HepG2 (cell line): ENCODE results near the gene TMCC2. TPM values are rescaled to one million over a fixed set of nuclear protein-coding genes. Genes with fewer than 3 reads are reported as not detected.

Experiments
- ATAC-seq: fragments of 200-7000 bp; cut with Tn5 transposase; 3 replicates; pipeline ENCODE4 v1.9.1; 2020; ENCODE audit warnings: mild to moderate bottlenecking, moderate library complexity
- BruUV-seq: library from RNA; stranded (reverse); fragments of 400-500 nt; replicated peaks from 2 replicates; lab custom pipeline; 2021; lab: Mats Ljungman, UMichigan
- CTCF ChIA-PET: fragments of 300-600 bp; formaldehyde crosslinking; extraction: SDS; loops from one replicate; lab custom pipeline; 2021; ENCODE audit warnings: low total read pairs, inconsistent platforms, low intra/inter-chr PET ratio; lab: Yijun Ruan, JAX
- POLR2A ChIA-PET: fragments of 350-600 bp; sonication (Branson Sonifier 250); formaldehyde crosslinking; loops from one replicate; lab custom pipeline; 2020; ENCODE audit warnings: antibody characterized with exemption, inconsistent platforms; lab: Yijun Ruan, JAX
- DNase-seq: peaks from one replicate; pipeline ENCODE4 v3.0.0-alpha.2; 2015; ENCODE audit warnings: low spot score
- FAIRE-seq: peaks from 3 replicates; lab custom pipeline; 2011; peaks lifted over from hg19 to GRCh38; lab: Jason Lieb, UNC
- H2AFZ ChIP-seq: one replicate; pipeline ENCODE4 v1.6.1; 2011; ENCODE audit warnings: low read length, inconsistent platforms
- H3K27ac ChIP-seq: fragments of 300-600 bp; 3 replicates; pipeline ENCODE4 v1.8.0; 2011; ENCODE audit warnings: mixed run types, mild to moderate bottlenecking, mixed read lengths, low read length, inconsistent platforms; ENCODE audit not compliant: insufficient read depth; ENCODE audit errors: extremely low read length
- H3K27me3 ChIP-seq, 2 experiments: fragments of 200-600 bp in 1 of 2; 2 replicates in 1 of 2; 3 replicates in 1 of 2; pipeline versions ENCODE4 v1.6.0 to v1.8.0; 2011; ENCODE audit warnings: low read length in 2 of 2, mild to moderate bottlenecking in 2 of 2, moderate library complexity in 2 of 2, inconsistent platforms in 1 of 2; ENCODE audit not compliant: insufficient read depth in 2 of 2, control insufficient read depth in 1 of 2
- H3K36me3 ChIP-seq, 2 experiments: fragments of 200-600 bp in 1 of 2; replicated peaks in 1 of 2; 2 replicates in 1 of 2; 3 replicates in 1 of 2; pipeline versions ENCODE4 v1.5.1 to v1.8.0; 2011; ENCODE audit warnings: low read length in 2 of 2, inconsistent platforms in 1 of 2; ENCODE audit not compliant: insufficient read depth in 2 of 2, control insufficient read depth in 1 of 2
- H3K4me1 ChIP-seq: 2 replicates; pipeline ENCODE4 v1.5.1; 2012; ENCODE audit warnings: low read length, inconsistent platforms; ENCODE audit not compliant: insufficient read depth
- H3K4me2 ChIP-seq: 2 replicates; pipeline ENCODE4 v1.6.0; 2011; ENCODE audit warnings: low read depth, low read length, inconsistent platforms
- H3K4me3 ChIP-seq, 3 experiments: fragments of 200-600 bp in 1 of 3; sonication (generic), shearing (Covaris generic) in 1 of 3; replicated peaks in 1 of 3; 2 replicates each; pipeline ENCODE4 v1.5.1; 2011 to 2016; ENCODE audit warnings: low read length in 3 of 3, inconsistent platforms in 2 of 3, low read depth in 2 of 3, mild to moderate bottlenecking in 2 of 3, control low read depth in 1 of 3, mixed read lengths in 1 of 3; ENCODE audit not compliant: insufficient read depth in 1 of 3
- H3K79me2 ChIP-seq: one replicate; pipeline ENCODE4 v1.6.1; 2011; ENCODE audit warnings: low read length, inconsistent platforms; ENCODE audit not compliant: insufficient read depth
- H3K9ac ChIP-seq: 2 replicates; pipeline ENCODE4 v1.6.0; 2011; ENCODE audit warnings: mild to moderate bottlenecking, low read depth, low read length, inconsistent platforms; ENCODE audit not compliant: insufficient read depth
- H3K9me3 ChIP-seq: 2 replicates; pipeline ENCODE4 v1.5.1; 2012; ENCODE audit warnings: mild to moderate bottlenecking, low read length
- H4K20me1 ChIP-seq: 2 replicates; pipeline ENCODE4 v1.6.0; 2011; ENCODE audit warnings: inconsistent platforms, mild to moderate bottlenecking, low read length, moderate library complexity; ENCODE audit not compliant: insufficient read depth
- ASH2L ChIP-seq: fragments of 300-600, 200-600 bp; sonication (generic); IDR thresholded peaks from 2 replicates; pipeline ENCODE4 v1.7.0; 2017; ENCODE audit warnings: low read depth, mild to moderate bottlenecking, moderate library complexity, mixed read lengths, low read length; ENCODE audit not compliant: insufficient read length
- BRD4 ChIP-seq: sonication (generic); formaldehyde crosslinking; IDR thresholded peaks from 2 replicates; pipeline ENCODE4 v1.4.0; 2020; ENCODE audit warnings: missing genetic modification reagents
- GMEB1 ChIP-seq: sonication (generic); formaldehyde crosslinking; IDR thresholded peaks from 2 replicates; pipeline ENCODE4 v1.5.1; 2020; ENCODE audit warnings: missing genetic modification reagents, mild to moderate bottlenecking, borderline replicate concordance
- HNRNPUL1 ChIP-seq: fragments of 200-400 bp; formaldehyde crosslinking; IDR thresholded peaks from 2 replicates; pipeline ENCODE4 v1.6.1; 2017; ENCODE audit warnings: low read depth, mild to moderate bottlenecking, low read length, moderate library complexity
- HOXA9 ChIP-seq: sonication (generic); formaldehyde crosslinking; IDR thresholded peaks from 2 replicates; pipeline ENCODE4 v1.8.1; 2022; ENCODE audit warnings: missing genetic modification reagents, mild to moderate bottlenecking, moderate library complexity, borderline replicate concordance
- NFKBIZ ChIP-seq: IDR thresholded peaks from 2 replicates; pipeline ENCODE4 v1.6.1; 2018; ENCODE audit warnings: missing genetic modification reagents, missing compliant biosample characterization
- NPAS2 ChIP-seq: sonication (generic); formaldehyde crosslinking; IDR thresholded peaks from 2 replicates; pipeline ENCODE4 v1.8.0; 2022; ENCODE audit warnings: mild to moderate bottlenecking, missing genetic modification reagents, borderline replicate concordance
- PATZ1 ChIP-seq: sonication (generic); formaldehyde crosslinking; IDR thresholded peaks from 2 replicates; pipeline ENCODE4 v1.4.0; 2020; ENCODE audit warnings: missing genetic modification reagents
- PHF21A ChIP-seq: sonication (generic); formaldehyde crosslinking; IDR thresholded peaks from 2 replicates; pipeline ENCODE4 v1.5.0; 2020; ENCODE audit warnings: mild to moderate bottlenecking, missing genetic modification reagents
- RBFOX2 ChIP-seq: fragments of 200-400 bp; formaldehyde crosslinking; IDR thresholded peaks from 2 replicates; pipeline ENCODE4 v1.6.1; 2017; ENCODE audit warnings: low read depth, mild to moderate bottlenecking, low read length
- SMYD3 ChIP-seq: sonication (generic); formaldehyde crosslinking; IDR thresholded peaks from 2 replicates; pipeline ENCODE4 v1.8.1; 2023; ENCODE audit warnings: mild to moderate bottlenecking, missing genetic modification reagents
- ZNF138 ChIP-seq: sonication (generic); formaldehyde crosslinking; IDR thresholded peaks from 2 replicates; pipeline ENCODE4 v1.5.0; 2020; ENCODE audit warnings: mild to moderate bottlenecking, low read depth, missing genetic modification reagents
- ZSCAN22 ChIP-seq: sonication (generic); formaldehyde crosslinking; IDR thresholded peaks from 2 replicates; pipeline ENCODE4 v1.4.0; 2020; ENCODE audit warnings: mild to moderate bottlenecking, missing genetic modification reagents
- WGBS: methylation state at CpG from one replicate; pipeline ENCODE4 v1.1.6; 2017; ENCODE audit warnings: low lambda C conversion rate; 5-methylcytosine and 5-hydroxymethylcytosine counted together
- in situ Hi-C: cut with HindIII; loops from 2 replicates; pipeline ENCODE4 v1.10.0; 2017; ENCODE audit warnings: low pct_unique_long_range_greater_than_20kb; ENCODE audit not compliant: extremely low pct_ligation_motif_present
- intact Hi-C: fragments of 100-400 bp; cut with micrococcal nuclease; formaldehyde crosslinking; loops from one replicate; pipeline ENCODE4 v1.10.0; 2022; ENCODE audit not compliant: unreplicated experiment
- polyA plus RNA-seq, 8 experiments: library from polyadenylated mRNA; depleted of rRNA in 3 of 8; stranded (reverse) in 7 of 8; unstranded in 1 of 8; fragments of >200 nt; fragmentation: Illumina TruSeq in 4 of 8; extraction: Trizol in 4 of 8; gene quantifications; 2 replicates each; pipeline versions ENCODE4 v1.2.1 to v1.2.3, GENCODE V29; 2011 to 2016; ENCODE audit warnings: low read depth in 4 of 8, missing spikeins in 1 of 8, mixed read lengths in 1 of 8; ENCODE audit not compliant: insufficient read depth in 1 of 8
- total RNA-seq, 5 experiments: library from RNA; depleted of rRNA; stranded (reverse); fragments of >200 nt; fragmentation: Illumina TruSeq; extraction: Trizol; gene quantifications; 2 replicates each; pipeline ENCODE4 v1.2.3, GENCODE V29; 2016; ENCODE audit warnings: low read depth in 1 of 5
- TF ChIP-seq, protein P1 (sequence below): sonication (generic); formaldehyde crosslinking; IDR thresholded peaks from 2 replicates; pipeline ENCODE4 v1.8.0; 2022; ENCODE audit warnings: mild to moderate bottlenecking, missing genetic modification reagents, borderline replicate concordance

Gene TMCC2
- total and polyA plus RNA-seq, 2 of the 13 experiments (the other 11 are each of a cell fraction or from before 2014, with no cell fraction given): 0.12 to 0.24 TPM

DNA sequence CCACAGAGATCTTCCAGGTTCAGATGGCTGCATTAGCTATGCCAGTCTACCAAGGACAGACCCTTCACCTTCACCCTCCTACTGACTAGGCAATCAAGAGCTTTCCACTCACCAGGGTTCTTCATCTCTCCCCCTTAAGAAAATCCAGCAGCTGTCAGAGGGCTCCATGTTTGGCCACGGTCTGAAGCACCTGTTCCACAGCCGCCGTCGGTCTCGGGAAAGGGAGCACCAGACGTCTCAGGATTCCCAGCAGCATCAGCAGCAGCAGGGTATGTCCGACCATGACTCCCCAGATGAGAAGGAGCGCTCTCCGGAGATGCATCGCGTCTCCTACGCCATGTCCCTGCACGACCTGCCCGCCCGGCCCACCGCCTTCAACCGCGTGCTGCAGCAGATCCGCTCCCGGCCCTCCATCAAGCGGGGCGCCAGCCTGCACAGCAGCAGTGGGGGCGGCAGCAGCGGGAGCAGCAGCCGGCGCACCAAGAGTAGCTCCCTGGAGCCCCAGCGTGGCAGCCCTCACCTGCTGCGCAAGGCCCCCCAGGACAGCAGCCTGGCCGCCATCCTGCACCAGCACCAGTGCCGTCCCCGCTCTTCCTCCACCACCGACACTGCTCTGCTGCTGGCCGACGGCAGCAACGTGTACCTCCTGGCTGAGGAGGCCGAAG lies 13.8 kb downstream of the TMCC2 start (continued):
- TF ChIP-seq HNRNPUL1 (no peak), ASH2L (no peak), PATZ1 (CRISPR knock-in tag) (no peak), NFKBIZ (CRISPR knock-in tag) (no peak), NPAS2 (no peak)
- TF ChIP-seq, all 625 proteins: peak for 0

DNA sequence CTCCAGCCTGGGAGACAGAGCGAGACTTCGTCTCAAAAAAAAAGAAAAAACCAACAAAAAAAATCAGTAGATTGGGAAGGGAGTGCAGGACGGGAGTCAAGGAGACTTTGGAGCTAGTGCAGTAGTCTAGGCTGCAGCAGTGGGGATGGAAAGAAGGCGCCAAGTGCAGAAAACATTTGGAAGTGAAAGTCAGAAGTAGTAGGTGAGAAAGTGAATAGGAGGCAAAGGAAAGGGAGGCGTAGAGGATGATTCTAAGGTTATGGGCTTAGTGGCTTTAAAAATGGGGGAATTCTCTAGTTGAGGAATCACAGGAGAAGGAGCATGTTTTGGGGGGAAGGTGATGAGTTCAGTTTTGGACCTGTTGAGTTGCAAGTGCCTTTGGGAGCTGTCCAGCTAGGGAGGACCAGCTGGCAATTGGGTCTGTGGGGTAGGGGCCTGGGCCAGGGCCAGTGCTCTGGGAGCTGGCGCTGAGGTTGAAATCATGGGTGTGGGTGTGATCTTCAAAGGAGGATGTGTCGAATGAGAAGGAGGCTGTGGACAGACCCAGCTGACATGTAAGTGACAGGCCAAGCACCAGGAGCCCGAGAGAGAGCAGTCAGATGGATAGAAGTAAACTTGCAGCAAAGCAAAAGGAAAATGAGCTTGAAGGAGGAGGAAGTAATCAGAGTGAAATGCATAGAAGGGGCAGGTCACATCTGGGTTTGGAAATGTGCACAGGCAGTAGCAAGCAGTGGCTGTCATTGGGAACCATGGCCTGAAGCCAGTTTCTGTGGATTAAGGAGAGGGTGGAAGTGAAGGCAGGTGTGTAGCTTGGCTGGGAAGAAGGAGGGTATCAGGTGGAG lies 15.8 kb downstream of the TMCC2 start:
- no peak for DNase-seq
- Histone ChIP-seq H3K4me1 (no peaks in the 10 kb centered on the region), H3K4me2 (no peak overlapping the region), H3K27ac (no peak overlapping the region), H3K79me2 (no peaks in the 10 kb centered on the region), H3K4me3 (no peak overlapping the region), H3K27me3 (peaks cover 2 to 67% of the 10 kb centered on the region in 2 experiments; a peak in 4 of 5 replicates), H3K9ac (no peak overlapping the region), H4K20me1 (no peaks in the 10 kb centered on the region), H3K36me3 (no peaks in the 10 kb centered on the region), H3K9me3 (no peaks in the 10 kb centered on the region), H2AFZ (no peak overlapping the region)
- ATAC-seq: no peak
- WGBS: 36% methylated on average over 8 of the region's 8 CpGs
- no peak for FAIRE-seq
- in situ Hi-C loops (no loop called here), intact Hi-C loops (no loop called here)
- TF ChIP-seq HOXA9 (no peak), PHF21A (CRISPR knock-in tag) (no peak), GMEB1 (CRISPR knock-in tag) (no peak), BRD4 (CRISPR knock-in tag) (no peak), ZNF138 (CRISPR knock-in tag) (no peak), ZSCAN22 (no peak), SMYD3 (CRISPR knock-in tag) (no peak), RBFOX2 (no peak)
- TF ChIP-seq, protein P1, sequence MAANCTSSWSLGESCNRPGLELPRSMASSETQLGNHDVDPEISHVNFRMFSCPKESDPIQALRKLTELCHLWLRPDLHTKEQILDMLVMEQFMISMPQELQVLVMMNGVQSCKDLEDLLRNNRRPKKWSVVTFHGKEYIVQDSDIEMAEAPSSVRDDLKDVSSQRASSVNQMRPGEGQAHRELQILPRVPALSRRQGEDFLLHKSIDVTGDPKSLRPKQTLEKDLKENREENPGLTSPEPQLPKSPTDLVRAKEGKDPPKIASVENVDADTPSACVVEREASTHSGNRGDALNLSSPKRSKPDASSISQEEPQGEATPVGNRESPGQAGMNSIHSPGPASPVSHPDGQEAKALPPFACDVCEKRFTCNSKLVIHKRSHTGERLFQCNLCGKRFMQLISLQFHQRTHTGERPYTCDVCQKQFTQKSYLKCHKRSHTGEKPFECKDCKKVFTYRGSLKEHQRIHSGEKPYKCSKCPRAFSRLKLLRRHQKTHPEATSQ (CRISPR knock-in tag): no peak
- no TSS peak for BruUV-seq
- CTCF ChIA-PET: no interaction called here
- POLR2A ChIA-PET: no interaction called here
